ENCODE measurements around the gene ATRIP.
A peak's percentile ranks its signal among the peaks of the same experiment; 100 is the strongest.

Gene ATRIP

GRCh38 chr3:48504051-48504946 is 57.8 kb downstream of the ATRIP start, which contains the start of gene SHISA5:
TSS of gene SHISA5 (minus strand) at chr3:48504174. CDS start at chr3:48504094, 80 bp downstream.
- DNase-seq (ENCODE audit: low spot score): peak; percentile 55

GRCh38 chr3:48505146-48505545 is 58.6 kb downstream of the ATRIP start:
- DNase-seq (ENCODE audit: low spot score): no peak

GRCh38 chr3:48505968-48506504 is 59.5 kb downstream of the ATRIP start:
- DNase-seq (ENCODE audit: low spot score): no peak

GRCh38 chr3:48507256-48508061 is 60.9 kb downstream of the ATRIP start:
- peak; percentile 94 for DNase-seq (ENCODE audit: low spot score)

GRCh38 chr3:48511551-48511950 is 65.0 kb downstream of the ATRIP start:
- no peak for DNase-seq (ENCODE audit: low spot score)

- no peak for DNase-seq (ENCODE audit: low spot score)
Observed at GRCh38 chr3:48514431-48515227, 68.1 kb downstream of the ATRIP start.

Data from HuH-7 (cell line).